Hepatocyte (in vitro differentiated cells): ENCODE measurements around the gene ELAVL2.

Source experiments
- CTCF ChIP-seq: fragments of 200-600 bp; sonication (generic); IDR thresholded peaks from 2 replicates; pipeline ENCODE4 v1.5.1; 2016; ENCODE audit warnings: antibody characterized with exemption, mild to moderate bottlenecking; ENCODE audit not compliant: poor library complexity
- EZH2phosphoT487 ChIP-seq: fragments of 200-600 bp; sonication (generic); IDR thresholded peaks from one replicate; pipeline ENCODE4 v1.6.1; 2018; ENCODE audit warnings: antibody characterized with exemption, mild to moderate bottlenecking, low read depth, moderate library complexity; ENCODE audit not compliant: unreplicated experiment, severe bottlenecking

- TF ChIP-seq EZH2phosphoT487 (no peak), CTCF (no peak)
Observed at GRCh38 chr9:23790351-23791260, 35.4 kb downstream of the ELAVL2 start.
